ENCODE data around the gene CITED2. TPM values are rescaled to one million over a fixed set of nuclear protein-coding genes. Genes with fewer than 3 reads are reported as not detected.
A peak's percentile ranks its signal among the peaks of the same experiment; 100 is the strongest.

Gene CITED2
- polyA plus RNA-seq, 1 donor (not counting 4 experiments of a cell fraction or from before 2014, with no cell fraction given) = 25.0 TPM

- TF ChIP-seq CTCF (optimal IDR thresholded peaks at IDR 0.05 in 1 of 3, IDR thresholded peaks at IDR 0.05 in 1 of 3, conservative IDR thresholded peaks at IDR 0.05 in 1 of 3; ENCODE audit: extremely low read depth in 1 of 3, insufficient read depth in 2 of 3, low read length in 3 of 3) = no peak
- no peak for TF ChIP-seq EZH2 (IDR thresholded peaks at IDR 0.05; ENCODE audit: low read length)
- H3K27me3 ChIP-seq (ENCODE audit: control insufficient read depth, extremely low read depth, insufficient read depth, low read length) = no peaks in the 10 kb centered on the region
- H3K27ac ChIP-seq (ENCODE audit: control insufficient read depth, insufficient read depth, low read length) = no peak overlapping the region
- no peaks in the 10 kb centered on the region for H3K9me3 ChIP-seq (ENCODE audit: control insufficient read depth, low read depth, low read length)
- H3K9me1 ChIP-seq (ENCODE audit: control insufficient read depth, extremely low read depth, insufficient read depth, low read length) = no peaks in the 10 kb centered on the region
- no peak for DNase-seq (ENCODE audit: low read depth, low spot score)
- H3K4me3 ChIP-seq (ENCODE audit: control insufficient read depth in 2 of 3, extremely low read depth in 1 of 3, insufficient read depth in 2 of 3, low read depth in 1 of 3, low read length in 3 of 3) = no peak overlapping the region
- peaks cover 15% of the 10 kb centered on the region for H3K4me1 ChIP-seq (ENCODE audit: control insufficient read depth, extremely low read depth, insufficient read depth, low read length)
- H3K4me2 ChIP-seq (ENCODE audit: control insufficient read depth, extremely low read depth, insufficient read depth, low read depth, low read length) = no peak overlapping the region
- no peaks in the 10 kb centered on the region for H3K36me3 ChIP-seq (ENCODE audit: control insufficient read depth in 2 of 2, extremely low read depth in 1 of 2, insufficient read depth in 2 of 2, low read length in 2 of 2)
- FAIRE-seq = no peak
- H3K9ac ChIP-seq (ENCODE audit: control insufficient read depth, extremely low read depth, insufficient read depth, low read length) = no peak overlapping the region
- no peak overlapping the region for H2AFZ ChIP-seq (ENCODE audit: control insufficient read depth, low read length)
- no peaks in the 10 kb centered on the region for H3K79me2 ChIP-seq (ENCODE audit: control insufficient read depth, insufficient read depth, low read length)
- H4K20me1 ChIP-seq (ENCODE audit: control insufficient read depth, extremely low read depth, insufficient read depth, low read length) = no peaks in the 10 kb centered on the region
- dilution Hi-C loops (cut with MboI; ENCODE audit: extremely low pct_ligation_motif_present, low sequenced_read_pairs) = no loop called here
These were observed 34.6 kb upstream of the CITED2 start for GRCh38 chr6:139409026-139409425.

- peak; percentile 71 for FAIRE-seq
- Histone ChIP-seq H3K9ac (ENCODE audit: control insufficient read depth, extremely low read depth, insufficient read depth, low read length) (no peak overlapping the region), H3K9me3 (ENCODE audit: control insufficient read depth, low read depth, low read length) (no peaks in the 10 kb centered on the region), H3K4me1 (ENCODE audit: control insufficient read depth, extremely low read depth, insufficient read depth, low read length) (peaks cover 15% of the 10 kb centered on the region), H2AFZ (ENCODE audit: control insufficient read depth, low read length) (no peak overlapping the region), H4K20me1 (ENCODE audit: control insufficient read depth, extremely low read depth, insufficient read depth, low read length) (no peaks in the 10 kb centered on the region), H3K27ac (ENCODE audit: control insufficient read depth, insufficient read depth, low read length) (peak overlapping the region; percentile 42), H3K4me2 (ENCODE audit: control insufficient read depth, extremely low read depth, insufficient read depth, low read depth, low read length) (peak overlapping the region; percentile 34), H3K4me3 (ENCODE audit: control insufficient read depth in 2 of 3, extremely low read depth in 1 of 3, insufficient read depth in 2 of 3, low read depth in 1 of 3, low read length in 3 of 3) (no peak overlapping the region), H3K36me3 (ENCODE audit: control insufficient read depth in 2 of 2, extremely low read depth in 1 of 2, insufficient read depth in 2 of 2, low read length in 2 of 2) (no peaks in the 10 kb centered on the region), H3K27me3 (ENCODE audit: control insufficient read depth, extremely low read depth, insufficient read depth, low read length) (no peaks in the 10 kb centered on the region), H3K79me2 (ENCODE audit: control insufficient read depth, insufficient read depth, low read length) (no peaks in the 10 kb centered on the region), H3K9me1 (ENCODE audit: control insufficient read depth, extremely low read depth, insufficient read depth, low read length) (no peaks in the 10 kb centered on the region)
- no peak for TF ChIP-seq CTCF (optimal IDR thresholded peaks at IDR 0.05 in 1 of 3, IDR thresholded peaks at IDR 0.05 in 1 of 3, conservative IDR thresholded peaks at IDR 0.05 in 1 of 3; ENCODE audit: extremely low read depth in 1 of 3, insufficient read depth in 2 of 3, low read length in 3 of 3)
- no peak for TF ChIP-seq EZH2 (IDR thresholded peaks at IDR 0.05; ENCODE audit: low read length)
- dilution Hi-C loops (cut with MboI; ENCODE audit: extremely low pct_ligation_motif_present, low sequenced_read_pairs) = no loop called here
- DNase-seq (ENCODE audit: low read depth, low spot score) = peak; percentile 84
These were observed 33.3 kb upstream of the CITED2 start for GRCh38 chr6:139407718-139408222.
